ENCODE results near the gene MMD. TPM values are rescaled to one million over a fixed set of nuclear protein-coding genes. Genes with fewer than 3 reads are reported as not detected.

Gene MMD
- total and polyA plus RNA-seq, 2 donors (not counting 1 experiment from before 2014, with no cell fraction given): 19.2 to 29.4 TPM

DNA sequence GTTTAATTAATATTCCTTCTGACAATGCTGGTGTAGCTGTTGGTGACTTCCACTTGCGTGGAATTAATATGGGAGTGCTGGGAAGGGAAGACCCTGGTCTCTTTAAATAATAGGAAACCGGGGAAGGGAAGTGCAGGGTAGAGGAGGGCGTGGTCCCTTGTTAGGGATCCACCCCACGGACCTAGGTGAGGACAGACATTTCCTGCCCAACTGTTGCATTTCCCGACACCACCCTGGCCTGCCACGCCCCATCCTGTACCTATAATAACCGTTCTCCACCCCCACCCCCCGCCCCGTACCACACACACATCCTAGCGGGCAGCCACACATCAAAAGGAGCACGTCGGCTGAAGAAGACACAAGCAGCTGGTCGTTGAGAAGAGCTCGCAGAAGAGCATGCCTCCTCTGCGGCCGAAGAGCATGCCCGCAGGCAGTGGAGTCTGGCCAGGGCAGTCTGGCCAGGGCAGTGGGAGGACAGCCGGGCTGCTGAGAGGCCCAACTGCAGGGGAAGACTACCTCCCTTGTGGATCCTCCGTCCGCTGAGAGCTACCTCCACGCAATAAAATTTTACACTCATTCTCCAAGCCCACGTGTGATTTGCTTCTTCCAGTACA lies 36.8 kb upstream of the MMD start:
- WGBS (ENCODE audit: insufficient coverage): 84% methylated on average over 14 of the region's 22 CpGs
- H3K27me3 Mint-ChIP-seq: peaks cover 30% of the 10 kb centered on the region
- DNase-seq: no peak

More for the DNA sequence above, 36.8 kb upstream of the MMD start:
- H3K27ac Mint-ChIP-seq: no peak overlapping the region
- Histone ChIP-seq H4K20me1 (ENCODE audit: control insufficient read depth, insufficient read depth, low read length, poor library complexity, severe bottlenecking) (no peaks in the 10 kb centered on the region), H3K79me2 (ENCODE audit: control insufficient read depth, insufficient read depth, low read length) (no peaks in the 10 kb centered on the region), H3K27me3 (replicated peaks in 1 of 4; ENCODE audit: control extremely low read depth in 1 of 4, control insufficient read depth in 3 of 4, insufficient read depth in 4 of 4, low read length in 3 of 4) (peaks cover 0 to 14% (median 7%) of the 10 kb centered on the region in 4 experiments), H3K4me2 (replicated peaks; ENCODE audit: low read depth, low read length, poor library complexity, severe bottlenecking) (no peak overlapping the region), H3K4me1 (ENCODE audit: control insufficient read depth in 2 of 2, insufficient read depth in 2 of 2, low read length in 2 of 2) (peaks cover 5 to 11% of the 10 kb centered on the region in 2 donors), H3K4me3 (ENCODE audit: control extremely low read depth in 1 of 5, extremely low read depth in 1 of 5, insufficient read depth in 1 of 5, low read depth in 2 of 5, low read length in 4 of 5) (no peak overlapping the region), H3K9me3 (ENCODE audit: control extremely low read depth in 1 of 3, control insufficient read depth in 2 of 3, insufficient read depth in 1 of 3, low read length in 2 of 3) (peaks cover 0 to 5% (median 0%) of the 10 kb centered on the region in 3 donors), H2AFZ (ENCODE audit: insufficient read depth, low read depth, low read length, poor library complexity, severe bottlenecking) (no peak overlapping the region), H3K36me3 (replicated peaks in 1 of 2; ENCODE audit: control extremely low read depth in 1 of 2, control insufficient read depth in 1 of 2, extremely low read depth in 1 of 2, insufficient read depth in 2 of 2, low read length in 1 of 2) (no peaks in the 10 kb centered on the region), H3K9ac (ENCODE audit: low read length) (no peak overlapping the region), H3K27ac (ENCODE audit: low read length in 2 of 2) (no peak overlapping the region)
- CTCF ChIA-PET: interaction anchor here (1.3 kb wide), 1 partner anchor 9 kb away, joined by 3 read pairs; no protein-coding TSS in a partner anchor
- TF ChIP-seq, protein P1, sequence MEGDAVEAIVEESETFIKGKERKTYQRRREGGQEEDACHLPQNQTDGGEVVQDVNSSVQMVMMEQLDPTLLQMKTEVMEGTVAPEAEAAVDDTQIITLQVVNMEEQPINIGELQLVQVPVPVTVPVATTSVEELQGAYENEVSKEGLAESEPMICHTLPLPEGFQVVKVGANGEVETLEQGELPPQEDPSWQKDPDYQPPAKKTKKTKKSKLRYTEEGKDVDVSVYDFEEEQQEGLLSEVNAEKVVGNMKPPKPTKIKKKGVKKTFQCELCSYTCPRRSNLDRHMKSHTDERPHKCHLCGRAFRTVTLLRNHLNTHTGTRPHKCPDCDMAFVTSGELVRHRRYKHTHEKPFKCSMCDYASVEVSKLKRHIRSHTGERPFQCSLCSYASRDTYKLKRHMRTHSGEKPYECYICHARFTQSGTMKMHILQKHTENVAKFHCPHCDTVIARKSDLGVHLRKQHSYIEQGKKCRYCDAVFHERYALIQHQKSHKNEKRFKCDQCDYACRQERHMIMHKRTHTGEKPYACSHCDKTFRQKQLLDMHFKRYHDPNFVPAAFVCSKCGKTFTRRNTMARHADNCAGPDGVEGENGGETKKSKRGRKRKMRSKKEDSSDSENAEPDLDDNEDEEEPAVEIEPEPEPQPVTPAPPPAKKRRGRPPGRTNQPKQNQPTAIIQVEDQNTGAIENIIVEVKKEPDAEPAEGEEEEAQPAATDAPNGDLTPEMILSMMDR (IDR thresholded peaks at IDR 0.05): no peak
- TF ChIP-seq EZH2 (IDR thresholded peaks at IDR 0.05; ENCODE audit: borderline replicate concordance, insufficient read depth, low read depth, low read length, poor library complexity, severe bottlenecking): no peak
- no peaks in the 10 kb centered on the region for H3K9me3 Mint-ChIP-seq (ENCODE audit: insufficient read depth)
- H3K4me3 Mint-ChIP-seq: no peak overlapping the region
- ATAC-seq (ENCODE audit: low read depth): no peak
- POLR2A ChIA-PET: no interaction called here
- intact Hi-C loops (cut with micrococcal nuclease): no loop called here
- peaks cover 17% of the 10 kb centered on the region for H3K4me1 Mint-ChIP-seq

All from B cell (primary cell).